HUES48 (cell line): ENCODE results near the gene MRAS.

Source experiments
- H3K27ac ChIP-seq: one replicate; pipeline ENCODE4 v1.7.0; 2013; ENCODE audit warnings: low read depth, low read length, inconsistent platforms
- H3K27me3 ChIP-seq: 2 replicates; pipeline ENCODE4 v1.6.1; 2013; ENCODE audit warnings: mild to moderate bottlenecking, low read length; ENCODE audit not compliant: control insufficient read depth, insufficient read depth
- H3K36me3 ChIP-seq: 2 replicates; pipeline ENCODE4 v1.6.1; 2013; ENCODE audit warnings: low read length; ENCODE audit not compliant: control insufficient read depth, insufficient read depth
- H3K4me1 ChIP-seq: 2 replicates; pipeline ENCODE4 v1.6.1; 2013; ENCODE audit warnings: mild to moderate bottlenecking, low read length; ENCODE audit not compliant: control insufficient read depth, insufficient read depth
- H3K4me3 ChIP-seq: 2 replicates; pipeline ENCODE4 v1.5.1; 2013; ENCODE audit warnings: mild to moderate bottlenecking, low read depth, low read length
- H3K9ac ChIP-seq: 2 replicates; pipeline ENCODE4 v1.6.1; 2013; ENCODE audit warnings: mild to moderate bottlenecking, low read depth, low read length, moderate library complexity
- H3K9me3 ChIP-seq: 2 replicates; pipeline ENCODE4 v1.6.1; 2013; ENCODE audit warnings: low read length; ENCODE audit not compliant: control insufficient read depth, insufficient read depth

The MRAS gene

GRCh38 chr3:138378331-138378730, 30.0 kb downstream of the MRAS start:
- Histone ChIP-seq H3K4me1 (no peaks in the 10 kb centered on the region), H3K4me3 (no peak overlapping the region), H3K27ac (no peak overlapping the region), H3K9ac (no peak overlapping the region), H3K27me3 (no peaks in the 10 kb centered on the region), H3K9me3 (no peaks in the 10 kb centered on the region), H3K36me3 (peaks cover 5% of the 10 kb centered on the region; the same call in 1 of the 2 replicates)

DNA sequence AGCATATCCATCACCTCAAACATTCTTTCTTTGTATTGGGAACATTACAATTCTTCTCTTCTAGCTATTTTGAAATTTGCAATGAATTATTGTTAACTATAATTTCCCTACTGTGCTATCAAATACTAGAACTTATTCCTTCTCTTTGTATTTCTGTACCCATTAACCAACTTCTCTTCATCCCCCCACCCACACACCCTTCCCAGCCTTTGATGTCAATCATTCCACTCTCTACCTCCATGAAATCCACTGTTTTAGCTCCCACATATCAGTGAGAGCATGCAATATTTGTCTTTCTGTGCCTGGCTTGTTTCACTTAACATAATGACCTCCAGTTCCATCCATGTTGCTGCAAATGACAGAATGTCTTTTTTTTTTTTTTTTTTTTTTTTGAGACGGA, 30.6 kb downstream of the MRAS start:
- no peak overlapping the region for H3K4me3 ChIP-seq
- H3K27me3 ChIP-seq: no peaks in the 10 kb centered on the region
- no peak overlapping the region for H3K9ac ChIP-seq
- no peaks in the 10 kb centered on the region for H3K4me1 ChIP-seq
- H3K9me3 ChIP-seq: no peaks in the 10 kb centered on the region
- peaks cover 5% of the 10 kb centered on the region; the same call in 1 of the 2 replicates for H3K36me3 ChIP-seq
- H3K27ac ChIP-seq: no peak overlapping the region

- Histone ChIP-seq H3K36me3 (no peaks in the 10 kb centered on the region), H3K27me3 (no peaks in the 10 kb centered on the region), H3K9ac (no peak overlapping the region), H3K9me3 (no peaks in the 10 kb centered on the region), H3K4me3 (no peak overlapping the region), H3K4me1 (no peaks in the 10 kb centered on the region), H3K27ac (no peak overlapping the region)
These were observed 33.1 kb downstream of the MRAS start for GRCh38 chr3:138381413-138381901.

DNA sequence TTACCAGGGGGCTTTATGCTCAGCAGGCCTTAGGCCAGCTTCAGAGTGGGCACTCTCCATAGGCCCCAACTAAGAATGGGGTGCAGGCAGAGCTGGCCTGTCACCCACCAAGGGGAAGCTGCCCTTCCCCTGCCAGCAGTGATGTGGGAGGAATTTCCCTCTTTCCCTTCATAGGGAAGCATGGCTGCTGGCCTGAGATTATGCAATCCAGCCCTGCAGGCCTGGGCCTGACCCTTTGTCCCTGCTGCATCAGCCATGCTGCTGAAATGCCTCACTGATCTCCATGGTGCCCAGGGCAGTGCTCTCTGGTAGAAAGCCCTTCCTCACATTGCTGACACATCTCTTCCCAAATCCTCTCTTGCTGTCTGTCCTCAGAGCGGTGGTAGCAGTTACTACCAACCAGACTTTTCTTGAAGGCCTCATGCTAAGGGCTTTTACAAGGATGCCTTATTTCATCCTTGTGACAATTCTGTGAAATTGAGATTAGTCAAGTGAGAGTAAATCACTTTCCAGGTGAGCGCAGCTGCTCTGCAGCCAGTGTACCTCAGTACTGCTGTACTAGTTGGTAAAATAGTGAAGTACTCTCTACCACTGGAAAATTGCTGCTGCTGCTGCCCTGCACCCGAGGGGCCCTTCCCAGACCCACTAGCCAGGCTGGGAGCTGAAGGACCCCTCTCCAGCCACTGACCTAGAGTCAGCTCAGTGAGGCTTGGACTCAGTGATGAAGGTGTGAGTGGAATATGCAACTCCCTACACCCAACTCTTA, 33.8 kb downstream of the MRAS start:
- H3K9me3 ChIP-seq: no peaks in the 10 kb centered on the region
- no peak overlapping the region for H3K9ac ChIP-seq
- H3K27ac ChIP-seq: no peak overlapping the region
- no peak overlapping the region for H3K4me3 ChIP-seq
- H3K4me1 ChIP-seq: no peaks in the 10 kb centered on the region
- H3K36me3 ChIP-seq: no peaks in the 10 kb centered on the region
- H3K27me3 ChIP-seq: no peaks in the 10 kb centered on the region

GRCh38 chr3:138383715-138384465, 35.5 kb downstream of the MRAS start:
- no peaks in the 10 kb centered on the region for H3K9me3 ChIP-seq
- H3K9ac ChIP-seq: no peak overlapping the region
- no peaks in the 10 kb centered on the region for H3K27me3 ChIP-seq
- H3K4me1 ChIP-seq: no peaks in the 10 kb centered on the region
- no peak overlapping the region for H3K27ac ChIP-seq
- no peaks in the 10 kb centered on the region for H3K36me3 ChIP-seq
- no peak overlapping the region for H3K4me3 ChIP-seq

GRCh38 chr3:138384531-138384930, 36.2 kb downstream of the MRAS start:
- no peaks in the 10 kb centered on the region for H3K27me3 ChIP-seq
- no peak overlapping the region for H3K27ac ChIP-seq
- H3K9ac ChIP-seq: no peak overlapping the region
- no peak overlapping the region for H3K4me3 ChIP-seq
- H3K4me1 ChIP-seq: no peaks in the 10 kb centered on the region
- no peaks in the 10 kb centered on the region for H3K9me3 ChIP-seq
- H3K36me3 ChIP-seq: no peaks in the 10 kb centered on the region

GRCh38 chr3:138384976-138385375, 36.6 kb downstream of the MRAS start:
- no peak overlapping the region for H3K4me3 ChIP-seq
- H3K4me1 ChIP-seq: 0 out of 2 replicates have a peak, but pooled peaks cover under 1% of the 10 kb centered on the region
- H3K27me3 ChIP-seq: no peaks in the 10 kb centered on the region
- H3K27ac ChIP-seq: no peak overlapping the region
- H3K9me3 ChIP-seq: no peaks in the 10 kb centered on the region
- H3K36me3 ChIP-seq: no peaks in the 10 kb centered on the region
- no peak overlapping the region for H3K9ac ChIP-seq

DNA sequence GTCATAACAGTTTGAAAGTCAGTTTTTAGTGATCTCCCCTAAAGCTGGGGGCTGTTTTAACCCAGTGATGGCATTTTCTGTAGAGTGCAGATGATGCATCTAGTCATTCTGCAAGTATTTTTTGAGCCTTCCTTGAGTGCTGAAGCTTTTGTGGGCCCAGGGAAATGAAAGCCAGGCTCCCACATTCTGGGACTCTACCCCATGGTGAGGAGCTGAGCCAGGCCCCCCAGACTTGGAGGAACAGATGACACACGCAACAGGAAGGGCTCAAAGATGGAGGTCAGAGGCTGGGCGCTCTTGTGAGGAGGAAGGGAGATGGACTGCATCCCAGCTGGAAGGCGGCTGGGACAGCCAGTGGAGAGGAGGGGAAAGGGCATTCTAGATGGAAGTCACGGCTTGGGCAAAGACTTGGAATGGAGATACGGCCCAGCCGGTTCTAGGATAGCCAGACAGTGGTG, 40.8 kb downstream of the MRAS start:
- Histone ChIP-seq H3K36me3 (no peaks in the 10 kb centered on the region), H3K27ac (no peak overlapping the region), H3K4me1 (peaks cover 5% of the 10 kb centered on the region; the same call in 1 of the 2 replicates), H3K27me3 (no peaks in the 10 kb centered on the region), H3K9me3 (no peaks in the 10 kb centered on the region), H3K4me3 (no peak overlapping the region), H3K9ac (no peak overlapping the region)

- Histone ChIP-seq H3K4me3 (no peak overlapping the region), H3K36me3 (no peaks in the 10 kb centered on the region), H3K4me1 (peaks cover 5% of the 10 kb centered on the region; the same call in 1 of the 2 replicates), H3K9me3 (no peaks in the 10 kb centered on the region), H3K27me3 (no peaks in the 10 kb centered on the region), H3K27ac (no peak overlapping the region), H3K9ac (no peak overlapping the region)
These were observed 41.6 kb downstream of the MRAS start for GRCh38 chr3:138389841-138390581.

DNA sequence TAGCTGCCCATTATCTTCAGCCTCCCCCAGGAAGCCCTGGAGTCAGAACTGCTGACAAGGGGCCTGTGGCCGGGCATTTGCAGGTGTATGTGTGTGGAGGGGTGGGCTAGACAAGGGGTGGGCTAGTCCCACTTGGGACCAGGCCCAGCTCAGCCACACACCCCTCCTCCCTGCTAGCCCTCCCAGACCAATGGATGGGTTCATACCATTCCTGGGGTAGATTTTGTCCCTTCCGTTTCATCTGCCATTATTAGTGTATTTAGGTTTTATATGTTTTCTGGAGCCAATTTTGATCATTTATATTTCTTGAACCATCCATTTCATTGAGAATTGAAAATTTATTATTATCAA, 42.2 kb downstream of the MRAS start:
- Histone ChIP-seq H3K4me3 (no peak overlapping the region), H3K9ac (no peak overlapping the region), H3K9me3 (no peaks in the 10 kb centered on the region), H3K4me1 (peaks cover 5% of the 10 kb centered on the region; the same call in 1 of the 2 replicates), H3K36me3 (no peaks in the 10 kb centered on the region), H3K27me3 (no peaks in the 10 kb centered on the region), H3K27ac (no peak overlapping the region)
